Measurements from ENCODE around the gene FHIP1A. TPM values are rescaled to one million over a fixed set of nuclear protein-coding genes. Genes with fewer than 3 reads are reported as not detected.
"Not testable (repeated sequence)": the region's sequence is repeated elsewhere in the genome, so short reads cannot be mapped to it uniquely, and the experiment has no call there.

Gene FHIP1A
- total RNA-seq, 4 donors from 2014 or later: 4.9 to 59.4 (median 9.0) TPM

DNA sequence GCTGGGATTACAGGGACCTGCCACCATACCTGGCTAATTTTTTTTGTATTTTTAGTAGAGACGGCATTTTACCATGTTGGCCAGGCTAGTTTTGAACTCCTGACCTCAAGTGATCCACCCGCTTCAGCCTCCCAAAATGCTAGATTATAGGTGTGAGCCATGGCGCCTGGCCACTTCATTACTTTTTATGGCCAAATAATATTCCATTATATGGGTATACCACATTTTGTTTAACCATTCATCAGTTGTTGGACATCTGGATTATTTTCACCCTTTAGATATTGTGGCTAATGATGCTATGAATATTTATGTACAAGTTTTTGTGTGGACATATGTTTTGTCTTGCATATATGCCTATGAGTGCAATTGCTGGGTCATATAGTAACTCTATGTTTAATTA is 8.6 kb upstream of the FHIP1A start:
- Histone ChIP-seq H3K27me3 (no peaks in the 10 kb centered on the region), H3K4me1 (no peaks in the 10 kb centered on the region), H3K27ac (no peak overlapping the region), H3K36me3 (no peaks in the 10 kb centered on the region), H3K9me3 (no peaks in the 10 kb centered on the region), H3K4me3 (no peak overlapping the region)
- 94 to 95% methylated on average over 3 of the region's 3 CpGs for WGBS, 2 donors
- no peak for DNase-seq (ENCODE audit: low spot score in 2 of 2)
- TF ChIP-seq, protein P1, sequence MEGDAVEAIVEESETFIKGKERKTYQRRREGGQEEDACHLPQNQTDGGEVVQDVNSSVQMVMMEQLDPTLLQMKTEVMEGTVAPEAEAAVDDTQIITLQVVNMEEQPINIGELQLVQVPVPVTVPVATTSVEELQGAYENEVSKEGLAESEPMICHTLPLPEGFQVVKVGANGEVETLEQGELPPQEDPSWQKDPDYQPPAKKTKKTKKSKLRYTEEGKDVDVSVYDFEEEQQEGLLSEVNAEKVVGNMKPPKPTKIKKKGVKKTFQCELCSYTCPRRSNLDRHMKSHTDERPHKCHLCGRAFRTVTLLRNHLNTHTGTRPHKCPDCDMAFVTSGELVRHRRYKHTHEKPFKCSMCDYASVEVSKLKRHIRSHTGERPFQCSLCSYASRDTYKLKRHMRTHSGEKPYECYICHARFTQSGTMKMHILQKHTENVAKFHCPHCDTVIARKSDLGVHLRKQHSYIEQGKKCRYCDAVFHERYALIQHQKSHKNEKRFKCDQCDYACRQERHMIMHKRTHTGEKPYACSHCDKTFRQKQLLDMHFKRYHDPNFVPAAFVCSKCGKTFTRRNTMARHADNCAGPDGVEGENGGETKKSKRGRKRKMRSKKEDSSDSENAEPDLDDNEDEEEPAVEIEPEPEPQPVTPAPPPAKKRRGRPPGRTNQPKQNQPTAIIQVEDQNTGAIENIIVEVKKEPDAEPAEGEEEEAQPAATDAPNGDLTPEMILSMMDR (IDR thresholded peaks at IDR 0.05): no peak
- TF ChIP-seq EP300 (IDR thresholded peaks at IDR 0.05) (no peak), POLR2A (IDR thresholded peaks at IDR 0.05) (no peak)

DNA sequence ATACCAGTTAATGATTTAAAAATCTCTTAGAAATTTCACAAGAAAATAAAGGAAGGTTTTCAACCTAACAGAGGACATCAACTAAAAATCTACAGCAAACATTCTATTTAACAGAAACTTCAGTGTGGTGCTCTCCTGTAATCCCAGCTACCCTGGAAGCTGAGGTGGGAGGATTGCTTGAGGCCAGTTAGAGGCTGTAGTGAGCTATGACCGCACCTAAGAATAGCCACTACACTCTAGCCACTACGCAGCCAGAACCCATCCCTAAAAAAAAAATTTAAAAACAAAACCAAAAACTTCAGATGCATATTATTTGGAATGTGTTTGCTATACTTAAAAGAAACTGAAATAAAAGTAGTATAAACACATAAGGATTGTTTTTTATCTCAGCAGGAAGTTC is 7.2 kb upstream of the FHIP1A start:
- no peak for DNase-seq (ENCODE audit: low spot score in 2 of 2)
- H3K27me3 ChIP-seq: no peaks in the 10 kb centered on the region
- H3K4me1 ChIP-seq: no peaks in the 10 kb centered on the region
- 91 to 95% methylated on average over 2 of the region's 2 CpGs for WGBS, 2 donors
- H3K9me3 ChIP-seq: no peaks in the 10 kb centered on the region
- TF ChIP-seq EP300 (IDR thresholded peaks at IDR 0.05) (no peak), POLR2A (IDR thresholded peaks at IDR 0.05) (no peak)
- TF ChIP-seq, protein P1 (IDR thresholded peaks at IDR 0.05): no peak
- no peaks in the 10 kb centered on the region for H3K36me3 ChIP-seq
- H3K27ac ChIP-seq: no peak overlapping the region
- H3K4me3 ChIP-seq: no peak overlapping the region

DNA sequence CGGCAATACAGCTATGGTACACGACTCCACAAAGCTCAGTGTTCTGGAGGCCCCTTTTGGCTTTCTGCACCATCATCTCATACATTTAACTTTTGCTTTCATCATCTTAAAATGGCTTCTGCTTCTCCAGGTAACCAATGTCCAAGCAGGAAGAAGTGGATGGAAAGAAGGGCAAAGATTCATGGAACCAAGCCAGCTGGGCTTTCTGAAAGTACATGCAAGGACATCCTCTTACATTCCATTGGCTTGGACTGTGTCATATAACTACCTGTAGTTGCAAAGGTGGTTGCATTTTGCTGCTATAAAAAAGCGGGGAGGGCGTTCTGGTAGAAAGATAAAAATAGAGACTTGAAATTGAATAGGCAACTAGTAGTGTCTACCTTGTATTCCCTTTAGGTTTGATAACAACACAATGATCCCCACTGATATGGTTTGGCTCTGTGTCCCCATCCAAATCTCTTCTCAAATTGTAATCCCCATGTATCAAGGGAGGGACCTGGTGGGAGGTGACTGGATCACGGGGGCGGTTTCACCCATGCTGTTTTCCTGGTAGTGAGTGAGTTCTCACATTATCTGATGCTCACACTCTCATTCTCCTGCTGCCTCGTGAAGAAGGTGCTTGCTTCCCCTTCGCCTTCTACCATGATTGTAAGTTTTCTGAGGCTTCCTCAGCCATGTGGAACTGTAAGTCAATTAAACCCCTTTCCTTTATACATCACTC is 6.7 kb upstream of the FHIP1A start:
- Histone ChIP-seq H3K36me3 (no peaks in the 10 kb centered on the region), H3K9me3 (no peaks in the 10 kb centered on the region), H3K4me1 (no peaks in the 10 kb centered on the region), H3K27ac (no peak overlapping the region), H3K4me3 (no peak overlapping the region), H3K27me3 (no peaks in the 10 kb centered on the region)
- no peak for DNase-seq (ENCODE audit: low spot score in 2 of 2)
- TF ChIP-seq EP300 (IDR thresholded peaks at IDR 0.05) (no peak), POLR2A (IDR thresholded peaks at IDR 0.05) (no peak)
- TF ChIP-seq, protein P1 (IDR thresholded peaks at IDR 0.05): no peak
- WGBS, 2 donors: 74 to 76% methylated on average over 8 of the region's 8 CpGs

DNA sequence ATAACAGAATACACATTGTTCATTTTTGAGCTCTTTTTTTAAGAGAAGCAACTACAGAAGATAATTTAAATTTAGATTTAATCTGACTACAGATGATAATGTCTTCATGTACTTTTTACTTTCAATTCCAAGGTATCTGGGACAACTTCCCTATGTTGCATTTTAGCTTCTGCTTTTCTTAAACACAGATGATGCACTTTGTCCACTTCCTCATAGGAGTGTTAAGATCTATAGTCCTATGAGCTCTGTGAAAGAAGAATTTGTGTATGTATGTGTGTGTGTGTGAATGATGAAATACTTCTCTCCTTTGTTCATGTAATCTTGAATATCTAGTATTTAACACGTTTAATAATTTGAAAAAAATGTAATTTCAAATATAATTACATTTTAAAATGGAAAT is 5.3 kb upstream of the FHIP1A start:
- 52 to 69% methylated on average over 1 of the region's 1 CpG for WGBS, 2 donors
- Histone ChIP-seq H3K27ac (no peak overlapping the region), H3K4me1 (peaks cover 0 to 10% (median 3%) of the 10 kb centered on the region in 4 donors), H3K27me3 (no peaks in the 10 kb centered on the region), H3K4me3 (no peak overlapping the region), H3K36me3 (no peaks in the 10 kb centered on the region), H3K9me3 (no peaks in the 10 kb centered on the region)
- DNase-seq (ENCODE audit: low spot score in 2 of 2): no peak
- TF ChIP-seq, protein P1 (IDR thresholded peaks at IDR 0.05): no peak
- TF ChIP-seq POLR2A (IDR thresholded peaks at IDR 0.05): no peak
- TF ChIP-seq EP300 (IDR thresholded peaks at IDR 0.05): no peak

DNA sequence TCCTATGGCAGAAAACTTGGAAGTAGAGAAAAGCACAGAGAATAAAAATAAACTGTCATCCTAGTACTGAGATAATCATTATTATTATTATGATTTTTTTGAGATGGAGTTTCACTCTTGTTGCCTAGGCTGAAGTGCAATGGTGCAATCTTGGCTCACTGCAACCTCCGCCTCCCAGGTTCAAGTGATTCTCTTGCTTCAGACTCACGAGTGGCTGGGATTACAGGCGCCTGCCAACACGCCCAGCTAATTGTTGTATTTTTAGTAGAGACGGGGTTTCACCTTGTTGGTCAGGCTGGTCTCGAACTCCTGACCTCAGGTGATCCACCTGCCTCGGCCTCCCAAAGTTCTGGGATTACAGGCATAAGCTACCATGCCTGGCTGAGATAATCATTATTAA is 4.2 kb upstream of the FHIP1A start:
- H3K27me3 ChIP-seq; DNase-seq (ENCODE audit: low spot score in 2 of 2); H3K4me3 ChIP-seq; H3K36me3 ChIP-seq; H3K9me3 ChIP-seq; H3K27ac ChIP-seq: not testable (repeated sequence)
- WGBS, 2 donors: 87 to 92% methylated on average over 7 of the region's 7 CpGs
- H3K4me1 ChIP-seq: peaks cover 0 to 16% (median 5%) of the 10 kb centered on the region in 4 donors
